Panc1 (cell line): ENCODE data around the gene APOA5. TPM values are rescaled to one million over a fixed set of nuclear protein-coding genes. Genes with fewer than 3 reads are reported as not detected.

Source experiments
- ATAC-seq: fragments of 200-7000 bp; cut with Tn5 transposase; 2 replicates; pipeline ENCODE4 v1.9.1; 2020; ENCODE audit warnings: mild to moderate bottlenecking, moderate library complexity
- BruUV-seq: library from RNA; stranded (reverse); fragments of 400-500 nt; replicated peaks from 2 replicates; lab custom pipeline; 2021; lab: Mats Ljungman, UMichigan
- CTCF ChIA-PET: fragments of 300-600 bp; sonication (Branson Sonifier 250); formaldehyde crosslinking; loops from one replicate; lab custom pipeline; 2022; ENCODE audit warnings: antibody characterized with exemption; lab: Charles Lee
- POLR2A ChIA-PET: fragments of 300-600 bp; sonication (Branson Sonifier 250); formaldehyde crosslinking; loops from one replicate; lab custom pipeline; 2022; ENCODE audit warnings: antibody characterized with exemption; lab: Charles Lee
- DNase-seq: peaks from one replicate; pipeline ENCODE4 v3.0.0-alpha.2; 2010; ENCODE audit warnings: low read depth, low spot score
- H3K27ac ChIP-seq: 2 replicates; pipeline ENCODE4 v1.5.1; 2011; ENCODE audit warnings: mild to moderate bottlenecking, low read length, inconsistent platforms
- H3K27me3 ChIP-seq: fragments of 200-500 bp; sonication (Bioruptor generic); 2 replicates; pipeline ENCODE4 v1.6.0; 2014; ENCODE audit warnings: low read length, inconsistent platforms; ENCODE audit not compliant: control insufficient read depth, insufficient read depth
- H3K36me3 ChIP-seq: fragments of 200-500 bp; sonication (Bioruptor generic); 2 replicates; pipeline ENCODE4 v1.5.1; 2014; ENCODE audit warnings: inconsistent platforms, mild to moderate bottlenecking, low read length, moderate library complexity; ENCODE audit not compliant: control insufficient read depth, insufficient read depth
- H3K4me1 ChIP-seq: 2 replicates; pipeline ENCODE4 v1.5.1; 2011; ENCODE audit warnings: inconsistent platforms, mild to moderate bottlenecking, low read length, moderate library complexity; ENCODE audit not compliant: control insufficient read depth, insufficient read depth
- H3K4me3 ChIP-seq, 2 experiments: 2 replicates each; pipeline ENCODE4 v1.5.1; 2011 to 2012; ENCODE audit warnings: low read depth in 2 of 2, low read length in 2 of 2, mild to moderate bottlenecking in 2 of 2, inconsistent platforms in 1 of 2, moderate library complexity in 1 of 2
- H3K9me3 ChIP-seq: fragments of 200-500 bp; sonication (Bioruptor generic); 2 replicates; pipeline ENCODE4 v1.5.1; 2014; ENCODE audit warnings: low read depth, mild to moderate bottlenecking, inconsistent platforms, low read length, moderate library complexity; ENCODE audit not compliant: control insufficient read depth, insufficient read depth
- POLR2AphosphoS5 ChIP-seq: IDR thresholded peaks from 2 replicates; pipeline ENCODE4 v1.6.1; 2012; ENCODE audit warnings: mild to moderate bottlenecking, low read depth, low read length, moderate library complexity
- SIN3A ChIP-seq: IDR thresholded peaks from 2 replicates; pipeline ENCODE4 v1.6.1; 2012; ENCODE audit warnings: low read depth, mild to moderate bottlenecking, low read length, moderate library complexity, borderline replicate concordance; ENCODE audit not compliant: insufficient read depth
- TCF7L2 ChIP-seq: IDR thresholded peaks from 2 replicates; pipeline ENCODE4 v1.6.1; 2011; ENCODE audit warnings: mild to moderate bottlenecking, low read depth, low read length, inconsistent platforms
- in situ Hi-C: cut with HindIII; loops from 2 replicates; pipeline ENCODE4 v1.10.0; 2016; ENCODE audit warnings: low sequenced_read_pairs, low pct_unique_long_range_greater_than_20kb
- intact Hi-C: fragments of 100-400 bp; cut with micrococcal nuclease; formaldehyde crosslinking; loops from one replicate; pipeline ENCODE4 v1.10.0; 2022; ENCODE audit not compliant: unreplicated experiment
- total RNA-seq: library from RNA; stranded (reverse); gene quantifications from one replicate; pipeline ENCODE4 v1.2.1, GENCODE V29; 2021; ENCODE audit not compliant: unreplicated experiment
- TF ChIP-seq, protein P1 (sequence below), 2 experiments: IDR thresholded peaks; 2 replicates each; pipeline ENCODE4 v1.6.1; 2011 to 2012; ENCODE audit warnings: low read depth in 2 of 2, control low read depth in 1 of 2, low read length in 1 of 2, mild to moderate bottlenecking in 1 of 2, moderate library complexity in 1 of 2; ENCODE audit not compliant: insufficient read depth in 1 of 2
- TF ChIP-seq, protein P2 (sequence below): fragments of 450-650 bp; IDR thresholded peaks from 2 replicates; pipeline ENCODE4 v1.5.1; 2017; ENCODE audit warnings: mild to moderate bottlenecking

Gene APOA5
- total RNA-seq, 1 experiment from 2014 or later = 0.39 TPM

DNA sequence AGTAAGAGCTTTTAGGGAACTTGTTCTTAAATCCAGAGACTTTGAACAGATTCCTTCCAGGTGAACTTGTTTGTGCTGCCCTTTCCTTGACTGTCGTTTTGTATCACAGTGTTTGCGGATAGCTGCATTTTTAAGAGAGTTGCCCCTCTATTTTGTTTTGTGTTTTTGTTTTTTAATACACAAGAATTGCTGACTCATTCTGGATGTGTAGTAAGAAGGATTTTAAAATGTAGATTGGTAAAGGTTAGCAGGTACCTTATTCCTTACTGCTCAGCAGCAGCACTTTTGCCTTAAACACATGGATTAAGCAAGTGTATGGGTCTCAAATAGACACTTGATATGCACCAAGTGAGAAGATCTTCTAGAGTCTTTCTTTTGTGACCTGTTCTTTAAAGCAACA, 8.9 kb upstream of the APOA5 start:
- Histone ChIP-seq H3K4me3 (no peak overlapping the region), H3K4me1 (no peaks in the 10 kb centered on the region), H3K36me3 (no peaks in the 10 kb centered on the region), H3K9me3 (no peaks in the 10 kb centered on the region), H3K27ac (no peak overlapping the region), H3K27me3 (no peaks in the 10 kb centered on the region; the same call in 1 of the 2 replicates)
- ATAC-seq = no peak
- in situ Hi-C loops (no loop called here), intact Hi-C loops (no loop called here)
- BruUV-seq = no TSS peak
- CTCF ChIA-PET = no interaction called here
- POLR2A ChIA-PET = no interaction called here
- no peak for TF ChIP-seq POLR2AphosphoS5
- no peak for TF ChIP-seq SIN3A
- TF ChIP-seq, protein P1, sequence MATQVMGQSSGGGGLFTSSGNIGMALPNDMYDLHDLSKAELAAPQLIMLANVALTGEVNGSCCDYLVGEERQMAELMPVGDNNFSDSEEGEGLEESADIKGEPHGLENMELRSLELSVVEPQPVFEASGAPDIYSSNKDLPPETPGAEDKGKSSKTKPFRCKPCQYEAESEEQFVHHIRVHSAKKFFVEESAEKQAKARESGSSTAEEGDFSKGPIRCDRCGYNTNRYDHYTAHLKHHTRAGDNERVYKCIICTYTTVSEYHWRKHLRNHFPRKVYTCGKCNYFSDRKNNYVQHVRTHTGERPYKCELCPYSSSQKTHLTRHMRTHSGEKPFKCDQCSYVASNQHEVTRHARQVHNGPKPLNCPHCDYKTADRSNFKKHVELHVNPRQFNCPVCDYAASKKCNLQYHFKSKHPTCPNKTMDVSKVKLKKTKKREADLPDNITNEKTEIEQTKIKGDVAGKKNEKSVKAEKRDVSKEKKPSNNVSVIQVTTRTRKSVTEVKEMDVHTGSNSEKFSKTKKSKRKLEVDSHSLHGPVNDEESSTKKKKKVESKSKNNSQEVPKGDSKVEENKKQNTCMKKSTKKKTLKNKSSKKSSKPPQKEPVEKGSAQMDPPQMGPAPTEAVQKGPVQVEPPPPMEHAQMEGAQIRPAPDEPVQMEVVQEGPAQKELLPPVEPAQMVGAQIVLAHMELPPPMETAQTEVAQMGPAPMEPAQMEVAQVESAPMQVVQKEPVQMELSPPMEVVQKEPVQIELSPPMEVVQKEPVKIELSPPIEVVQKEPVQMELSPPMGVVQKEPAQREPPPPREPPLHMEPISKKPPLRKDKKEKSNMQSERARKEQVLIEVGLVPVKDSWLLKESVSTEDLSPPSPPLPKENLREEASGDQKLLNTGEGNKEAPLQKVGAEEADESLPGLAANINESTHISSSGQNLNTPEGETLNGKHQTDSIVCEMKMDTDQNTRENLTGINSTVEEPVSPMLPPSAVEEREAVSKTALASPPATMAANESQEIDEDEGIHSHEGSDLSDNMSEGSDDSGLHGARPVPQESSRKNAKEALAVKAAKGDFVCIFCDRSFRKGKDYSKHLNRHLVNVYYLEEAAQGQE (IDR thresholded peaks at IDR 0.05; ENCODE audit: insufficient read depth in 1 of 2, low read depth in 2 of 2, low read length in 1 of 2) = no peak
- TF ChIP-seq, protein P2, sequence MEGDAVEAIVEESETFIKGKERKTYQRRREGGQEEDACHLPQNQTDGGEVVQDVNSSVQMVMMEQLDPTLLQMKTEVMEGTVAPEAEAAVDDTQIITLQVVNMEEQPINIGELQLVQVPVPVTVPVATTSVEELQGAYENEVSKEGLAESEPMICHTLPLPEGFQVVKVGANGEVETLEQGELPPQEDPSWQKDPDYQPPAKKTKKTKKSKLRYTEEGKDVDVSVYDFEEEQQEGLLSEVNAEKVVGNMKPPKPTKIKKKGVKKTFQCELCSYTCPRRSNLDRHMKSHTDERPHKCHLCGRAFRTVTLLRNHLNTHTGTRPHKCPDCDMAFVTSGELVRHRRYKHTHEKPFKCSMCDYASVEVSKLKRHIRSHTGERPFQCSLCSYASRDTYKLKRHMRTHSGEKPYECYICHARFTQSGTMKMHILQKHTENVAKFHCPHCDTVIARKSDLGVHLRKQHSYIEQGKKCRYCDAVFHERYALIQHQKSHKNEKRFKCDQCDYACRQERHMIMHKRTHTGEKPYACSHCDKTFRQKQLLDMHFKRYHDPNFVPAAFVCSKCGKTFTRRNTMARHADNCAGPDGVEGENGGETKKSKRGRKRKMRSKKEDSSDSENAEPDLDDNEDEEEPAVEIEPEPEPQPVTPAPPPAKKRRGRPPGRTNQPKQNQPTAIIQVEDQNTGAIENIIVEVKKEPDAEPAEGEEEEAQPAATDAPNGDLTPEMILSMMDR = no peak
- no peak for TF ChIP-seq TCF7L2
- no peak for DNase-seq

DNA sequence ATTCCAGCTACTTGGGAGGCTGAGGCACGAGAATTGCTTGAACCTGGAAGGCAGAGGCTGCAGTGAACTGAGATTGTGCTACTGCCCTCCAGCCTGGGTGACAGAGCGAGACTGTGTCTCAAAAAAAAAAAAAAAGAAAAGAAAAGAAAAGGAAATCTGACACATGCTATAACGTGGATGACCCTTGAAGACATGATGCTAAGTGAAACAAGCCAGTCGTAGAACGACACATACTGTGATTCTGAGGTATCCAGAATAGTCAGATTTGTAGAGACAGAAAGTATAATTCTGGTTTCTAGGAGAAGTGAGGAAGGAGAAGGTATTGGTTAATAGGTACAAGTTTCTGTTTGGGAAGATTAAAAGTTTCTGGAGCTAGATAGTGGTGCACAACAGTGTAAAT, 6.7 kb upstream of the APOA5 start:
- ATAC-seq (no peak), DNase-seq (no peak)
- ChIA-PET CTCF (no interaction called here), POLR2A (no interaction called here)
- TF ChIP-seq TCF7L2 (no peak), POLR2AphosphoS5 (no peak), SIN3A (no peak)
- TF ChIP-seq, protein P2 = no peak
- TF ChIP-seq, protein P1 (IDR thresholded peaks at IDR 0.05; ENCODE audit: insufficient read depth in 1 of 2, low read depth in 2 of 2, low read length in 1 of 2) = no peak
- H3K4me1 ChIP-seq = no peaks in the 10 kb centered on the region
- no peak overlapping the region for H3K27ac ChIP-seq
- in situ Hi-C loops = no loop called here
- H3K27me3 ChIP-seq = no peaks in the 10 kb centered on the region; the same call in 1 of the 2 replicates
- no TSS peak for BruUV-seq
- no peak overlapping the region for H3K4me3 ChIP-seq
- intact Hi-C loops = no loop called here
- H3K9me3 ChIP-seq = no peaks in the 10 kb centered on the region
- no peaks in the 10 kb centered on the region for H3K36me3 ChIP-seq
